DMS114 treated with DMSO at 0.1 percent for 48 hours (cell line): ENCODE measurements around the gene RBPJL.

Experiments
- DNase-seq: peaks from one replicate; lab custom pipeline; 2025; ENCODE audit not compliant: unreplicated experiment; lab: John Stamatoyannopoulos, UW

The RBPJL gene

DNA sequence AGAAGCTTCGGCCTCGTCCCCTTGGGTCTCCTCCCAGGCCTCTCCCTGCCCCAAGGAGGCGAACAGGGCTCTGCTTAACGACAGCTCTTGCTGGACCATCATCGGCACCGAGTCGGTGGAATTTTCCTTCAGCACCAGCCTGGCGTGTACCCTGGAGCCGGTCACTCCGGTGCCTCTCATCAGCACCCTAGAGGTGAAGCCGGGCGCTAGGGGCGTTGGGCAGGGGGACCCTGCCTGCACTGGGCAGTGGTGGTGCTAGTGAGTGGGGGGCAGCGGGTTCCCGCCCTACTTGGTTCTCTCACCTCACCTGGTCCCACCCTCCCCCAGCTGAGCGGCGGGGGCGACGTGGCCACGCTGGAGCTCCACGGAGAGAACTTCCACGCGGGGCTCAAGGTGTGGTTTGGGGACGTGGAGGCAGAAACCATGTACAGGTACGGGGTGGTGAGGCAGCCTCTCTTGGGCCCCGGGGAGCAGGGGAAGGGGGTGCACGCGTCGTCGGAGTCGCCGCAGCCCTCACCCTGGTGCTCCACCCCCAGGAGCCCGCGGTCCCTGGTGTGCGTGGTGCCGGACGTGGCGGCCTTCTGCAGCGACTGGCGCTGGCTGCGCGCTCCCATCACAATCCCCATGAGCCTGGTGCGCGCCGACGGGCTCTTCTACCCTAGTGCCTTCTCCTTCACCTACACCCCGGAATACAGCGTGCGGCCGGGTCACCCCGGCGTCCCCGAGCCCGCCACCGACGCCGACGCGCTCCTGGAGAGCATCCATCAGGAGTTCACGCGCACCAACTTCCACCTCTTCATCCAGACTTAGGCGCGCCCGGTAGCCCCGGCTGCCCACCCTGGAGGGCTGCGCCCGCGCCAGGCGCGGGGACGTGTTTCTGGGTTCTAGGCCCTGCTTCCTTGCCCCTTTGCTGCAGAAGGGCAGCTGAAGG, 9.8 kb downstream of the RBPJL start:
- DNase-seq, result no peak

DNA sequence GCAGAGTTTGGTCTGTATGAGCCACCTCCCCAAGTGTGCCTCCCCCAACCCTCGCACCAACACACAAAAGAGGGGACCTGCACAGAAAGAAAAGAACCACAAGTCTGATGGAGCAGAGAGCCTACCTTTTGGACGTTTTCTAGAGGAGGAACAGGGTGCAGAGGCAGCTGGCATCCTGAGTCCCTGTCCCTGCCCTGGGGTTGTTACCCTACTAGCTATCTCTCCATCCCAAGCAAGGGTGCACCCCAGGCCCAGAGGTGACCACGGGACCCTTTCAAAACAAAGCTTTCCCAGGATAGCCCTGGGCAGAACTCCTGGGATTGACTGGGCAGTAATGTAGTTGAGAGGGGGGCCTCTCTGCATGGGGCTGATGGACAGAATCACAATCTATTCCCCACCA, 11.2 kb downstream of the RBPJL start:
- no peak for DNase-seq

DNA sequence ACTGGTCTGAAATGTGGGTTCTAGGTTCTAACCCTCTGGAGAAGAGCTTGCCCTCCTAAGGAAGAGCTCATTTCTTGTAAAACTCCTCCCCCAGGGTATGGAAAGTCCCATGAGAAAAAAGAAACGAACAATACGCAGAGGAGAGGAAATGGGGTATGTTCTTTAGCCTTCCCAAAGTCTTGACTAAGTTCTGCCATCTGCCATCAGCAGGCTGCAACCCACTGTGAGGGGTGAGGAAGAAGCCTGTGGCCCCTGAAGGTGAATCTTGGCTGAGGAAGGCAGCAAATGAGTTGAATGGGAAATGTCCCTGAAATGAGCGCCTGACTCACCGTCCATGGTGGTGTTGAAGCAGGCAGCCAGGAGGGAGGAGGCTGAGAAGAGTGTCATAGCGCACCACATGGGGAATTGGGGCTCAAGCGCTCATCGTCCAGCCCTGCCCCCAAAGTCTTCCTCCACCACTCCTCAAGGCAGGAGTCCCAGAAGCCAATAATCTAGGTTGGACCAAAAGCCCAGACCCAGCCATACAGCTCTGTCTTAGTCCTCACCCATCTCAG, 11.8 kb downstream of the RBPJL start:
- DNase-seq, result no peak

GRCh38 chr20:45318948-45319347, 12.3 kb downstream of the RBPJL start:
- DNase-seq, result no peak

- no peak for DNase-seq
Measured at GRCh38 chr20:45320948-45321595, 14.4 kb downstream of the RBPJL start.

- DNase-seq, result peak; percentile 7
Measured at GRCh38 chr20:45322952-45323383, 16.3 kb downstream of the RBPJL start.

DNA sequence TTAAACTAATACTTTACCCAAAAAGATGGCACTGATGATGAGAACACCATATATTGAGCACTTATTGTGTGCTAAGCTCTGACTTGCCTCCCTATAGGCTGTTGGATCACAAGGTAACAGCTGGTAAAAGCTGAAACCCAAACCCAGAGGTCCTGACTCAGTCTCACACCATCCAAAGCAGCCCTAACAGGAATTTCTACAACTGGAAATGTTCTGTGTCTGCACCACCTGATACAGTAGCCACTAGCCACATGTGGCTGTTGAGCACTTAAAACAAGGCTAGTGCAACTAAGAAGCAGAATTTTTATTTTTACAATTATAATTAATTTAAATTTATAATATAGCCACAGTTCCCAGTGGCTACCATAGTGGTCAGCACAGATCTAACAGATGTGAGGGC, 17.1 kb downstream of the RBPJL start:
- no peak for DNase-seq

DNA sequence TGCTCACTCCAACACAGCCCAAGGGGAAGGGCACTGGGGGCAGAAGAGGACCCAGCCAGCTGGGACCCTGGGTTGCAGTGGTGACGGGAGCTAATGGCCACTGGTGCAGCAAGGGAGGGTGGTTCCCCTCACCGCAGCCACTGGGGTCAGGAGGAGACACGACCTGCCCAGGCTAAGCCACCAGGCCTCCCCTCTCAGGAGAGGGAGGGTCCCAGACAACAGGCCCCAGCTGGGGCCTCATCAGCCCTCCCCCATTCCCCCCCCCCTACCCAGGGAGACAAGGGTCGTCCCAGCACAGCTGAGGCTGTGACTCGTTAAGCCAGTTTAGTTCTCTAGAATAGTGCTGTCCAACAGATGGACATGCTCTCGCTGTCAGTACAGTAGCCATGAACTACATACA, 18.7 kb downstream of the RBPJL start:
- no peak for DNase-seq

DNA sequence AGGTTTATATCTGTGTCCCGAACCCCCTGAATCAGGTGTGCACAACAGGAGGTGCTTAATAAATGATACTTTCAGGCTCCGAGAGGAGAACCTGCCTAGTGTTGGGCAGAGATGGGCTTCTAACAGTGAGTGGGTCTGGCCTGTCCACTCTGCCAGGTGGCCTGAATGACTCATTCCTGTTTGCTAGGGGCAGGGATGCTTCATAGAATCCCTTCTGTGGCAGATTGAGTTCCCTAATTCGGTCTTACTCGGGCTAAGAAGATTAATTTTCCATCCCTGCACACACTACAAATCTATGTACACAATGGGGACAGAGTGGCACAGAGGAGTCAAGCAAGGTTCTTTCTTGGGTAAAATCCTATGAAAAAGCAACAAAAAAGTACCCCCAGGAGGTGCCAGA, 21.8 kb downstream of the RBPJL start:
- no peak for DNase-seq

GRCh38 chr20:45329497-45330319, 23.1 kb downstream of the RBPJL start:
- no peak for DNase-seq

DNA sequence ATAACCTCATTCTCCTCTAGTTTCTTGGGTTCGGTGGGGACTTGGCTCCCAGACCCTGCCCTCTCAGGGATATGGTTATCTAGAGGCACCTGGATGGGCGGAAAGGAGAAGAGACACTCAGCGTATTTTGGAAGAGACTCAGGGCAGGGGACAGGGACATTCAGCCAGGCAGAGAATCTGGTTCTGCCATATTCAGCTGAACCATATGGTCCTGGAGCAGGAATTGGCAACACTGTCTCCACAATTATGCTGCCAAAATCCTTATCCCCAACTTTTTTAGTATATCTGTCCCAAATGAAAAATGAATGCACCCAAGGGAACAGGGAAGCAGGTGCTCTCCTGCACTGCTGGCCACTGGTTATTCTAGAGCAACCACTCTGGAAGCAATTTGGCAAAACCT, 23.8 kb downstream of the RBPJL start:
- no peak for DNase-seq

DNA sequence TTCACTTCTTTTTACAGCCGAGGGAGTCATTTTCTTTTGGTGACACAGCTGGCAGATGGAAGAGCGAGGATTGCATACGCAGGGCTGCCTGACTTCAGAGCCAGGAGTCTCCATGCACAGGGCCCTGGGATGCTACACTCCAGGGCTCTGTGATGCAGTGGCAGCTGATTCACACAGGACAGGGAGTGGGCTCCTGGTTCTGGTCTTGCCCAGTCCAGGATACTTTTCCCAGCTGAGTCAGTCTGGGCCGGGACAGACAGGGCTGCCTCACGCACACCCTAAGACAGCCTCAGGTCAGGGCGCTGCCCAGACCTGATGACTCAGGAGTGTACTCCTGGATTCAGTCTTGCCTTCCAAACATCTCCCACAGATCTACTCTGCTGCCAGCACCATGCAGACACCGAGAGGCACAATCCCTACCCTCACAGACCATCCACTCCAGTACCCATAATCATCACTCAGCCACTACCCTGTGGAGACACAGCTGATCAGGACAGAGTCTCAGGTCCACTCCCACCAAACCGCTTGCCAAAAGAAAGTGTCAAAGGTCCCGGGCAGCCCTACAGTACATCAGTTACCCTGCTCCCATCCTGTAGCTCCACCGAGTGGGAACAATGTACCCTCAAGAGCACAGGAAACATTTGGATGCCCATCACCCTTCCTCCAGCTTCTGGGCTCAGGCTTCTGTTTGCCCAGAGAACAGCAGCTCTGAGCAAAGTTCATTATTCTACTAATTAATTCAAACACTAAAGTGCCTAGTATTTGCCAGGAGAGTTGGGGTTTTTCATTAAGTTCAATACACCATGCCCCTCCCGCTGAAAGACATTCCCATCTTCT, 30.1 kb downstream of the RBPJL start:
- DNase-seq, result no peak

DNA sequence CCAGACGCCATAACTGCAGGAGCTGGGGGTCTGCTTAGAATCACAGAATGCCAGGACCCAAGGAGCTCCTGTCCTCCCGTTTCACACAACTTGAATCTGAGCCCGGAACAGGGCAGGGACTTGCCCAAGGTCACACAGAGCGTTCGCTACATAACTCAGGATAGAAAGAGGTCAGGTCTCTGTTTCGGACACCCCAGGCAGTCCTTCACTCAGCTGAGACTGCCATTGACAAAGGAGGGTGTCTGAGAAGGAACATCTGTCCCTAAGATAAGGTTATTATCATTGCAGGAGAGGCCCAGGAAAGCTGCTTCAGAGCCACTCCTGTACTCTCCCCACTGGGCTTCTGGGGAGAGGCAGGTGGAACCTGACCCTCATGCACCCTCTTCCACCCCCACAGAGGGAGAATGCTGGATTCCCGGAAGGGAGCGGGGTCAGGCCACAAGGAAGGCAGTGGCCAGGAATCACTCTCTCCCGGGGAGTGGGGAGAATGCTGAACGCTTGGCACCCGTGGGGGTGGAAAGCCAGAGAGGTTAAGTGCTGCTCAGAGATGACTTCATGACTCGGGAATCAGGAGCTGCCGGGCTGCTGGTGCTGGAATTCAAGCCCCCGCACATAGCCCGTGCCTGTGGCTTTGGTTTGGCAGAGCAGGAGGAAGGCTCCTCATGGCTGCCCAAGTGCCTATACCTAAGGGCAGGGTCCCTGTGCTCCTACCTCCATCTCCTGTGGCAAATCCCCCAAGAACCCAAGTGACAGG, 30.9 kb downstream of the RBPJL start:
- DNase-seq, result no peak

GRCh38 chr20:45338121-45339030, 31.7 kb downstream of the RBPJL start:
- DNase-seq, result no peak

DNA sequence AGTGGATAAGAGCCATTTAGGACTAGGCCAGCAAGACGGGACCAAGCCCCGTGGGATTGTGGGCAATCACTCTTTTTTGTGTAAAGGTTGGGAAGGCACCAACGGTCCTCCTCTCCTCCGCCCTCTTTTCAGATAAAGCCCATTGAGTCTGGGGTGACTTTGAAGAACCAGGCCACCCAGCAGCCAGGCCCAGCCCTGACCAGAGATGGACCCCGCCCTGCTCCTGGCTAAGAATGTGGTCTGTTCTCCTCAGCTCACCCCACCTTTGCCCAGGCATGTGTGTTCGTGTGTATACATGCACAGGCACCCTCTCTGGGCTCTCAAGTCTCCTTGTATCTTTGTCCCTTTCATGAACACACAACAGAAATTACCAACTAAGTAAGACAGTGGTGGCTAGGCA, 32.4 kb downstream of the RBPJL start:
- no peak for DNase-seq

- DNase-seq, result no peak
Measured at GRCh38 chr20:45339799-45340198, 33.2 kb downstream of the RBPJL start.

DNA sequence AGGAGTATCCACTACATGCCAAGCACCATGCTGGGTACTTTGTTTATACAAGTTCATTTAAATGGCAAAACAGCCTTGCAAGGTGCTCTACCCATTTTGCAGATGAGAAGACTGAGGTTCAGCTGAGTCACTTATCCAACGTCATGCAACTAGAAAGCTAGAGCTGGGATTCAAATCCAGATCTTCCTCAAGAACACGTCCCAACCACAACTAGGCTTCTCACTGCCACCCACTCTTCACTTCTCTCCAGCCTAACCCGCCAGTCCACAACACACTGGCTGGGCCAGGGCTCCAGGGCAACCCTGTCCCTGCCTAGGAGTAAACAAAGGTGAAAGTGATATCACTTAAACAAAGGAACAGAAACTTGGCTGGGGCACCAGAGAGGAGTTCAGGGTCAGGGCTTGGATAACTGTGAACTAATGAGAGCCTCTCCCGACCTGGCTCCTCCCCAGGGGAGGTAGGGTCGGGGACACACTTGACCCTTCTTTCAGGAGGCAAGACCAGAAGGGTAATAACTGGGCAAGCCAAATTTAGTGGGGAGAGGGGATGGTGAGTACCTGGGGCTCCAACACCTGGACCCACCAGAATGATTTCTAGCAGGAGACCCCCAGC, 33.7 kb downstream of the RBPJL start:
- no peak for DNase-seq

GRCh38 chr20:45340951-45341350, 34.3 kb downstream of the RBPJL start:
- DNase-seq, result no peak
